ENCODE results near the gene NRG3. TPM values are rescaled to one million over a fixed set of nuclear protein-coding genes. Genes with fewer than 3 reads are reported as not detected.

Gene NRG3
- total RNA-seq, 1 experiment from 2014 or later, result 0.66 TPM

- CTCF ChIA-PET, result interaction anchor here (0.6 kb wide), 1 partner anchor 58 kb away, joined by 4 read pairs; no protein-coding TSS in a partner anchor
- no peaks in the 10 kb centered on the region for H3K27me3 Mint-ChIP-seq (ENCODE audit: insufficient read depth, unreplicated experiment)
- no peaks in the 10 kb centered on the region for H3K4me1 ChIP-seq
- POLR2A ChIA-PET, result no interaction called here
- DNase-seq, result no peak
- BruUV-seq (replicated peaks), result no TSS peak
- H3K27me3 ChIP-seq (replicated peaks; ENCODE audit: control insufficient read depth, insufficient read depth, low read length), result no peaks in the 10 kb centered on the region
- TF ChIP-seq CTCF (IDR thresholded peaks at IDR 0.05; ENCODE audit: insufficient read depth in 1 of 2, low read depth in 1 of 2, low read length in 1 of 2, severe bottlenecking in 1 of 2, unreplicated experiment in 1 of 2), result no peak
- H3K9me3 Mint-ChIP-seq (ENCODE audit: unreplicated experiment), result peaks cover 12% of the 10 kb centered on the region
- intact Hi-C loops (cut with micrococcal nuclease; ENCODE audit: unreplicated experiment), result no loop called here
- no peaks in the 10 kb centered on the region for H3K36me3 ChIP-seq (ENCODE audit: control insufficient read depth, insufficient read depth, low read length)
- H3K27ac Mint-ChIP-seq (ENCODE audit: unreplicated experiment), result no peak overlapping the region
- H3K4me1 Mint-ChIP-seq (ENCODE audit: low read depth, unreplicated experiment), result no peaks in the 10 kb centered on the region
- H3K36me3 Mint-ChIP-seq (ENCODE audit: insufficient read depth, unreplicated experiment), result no peaks in the 10 kb centered on the region
- H3K9me3 ChIP-seq, result peaks cover 3% of the 10 kb centered on the region; the same call in 1 of the 2 replicates
- no peak overlapping the region for H3K4me3 ChIP-seq (ENCODE audit: low read depth, low read length)
- no peak overlapping the region for H3K4me3 Mint-ChIP-seq (ENCODE audit: unreplicated experiment)
Measured at GRCh38 chr10:82391971-82392370, 517.0 kb downstream of the NRG3 start.

- Mint-ChIP-seq H3K27me3 (ENCODE audit: insufficient read depth, unreplicated experiment) (no peaks in the 10 kb centered on the region), H3K36me3 (ENCODE audit: insufficient read depth, unreplicated experiment) (no peaks in the 10 kb centered on the region), H3K4me3 (ENCODE audit: unreplicated experiment) (no peak overlapping the region), H3K4me1 (ENCODE audit: low read depth, unreplicated experiment) (no peaks in the 10 kb centered on the region), H3K9me3 (ENCODE audit: unreplicated experiment) (peaks cover 12% of the 10 kb centered on the region), H3K27ac (ENCODE audit: unreplicated experiment) (no peak overlapping the region)
- CTCF ChIA-PET, result no interaction called here
- H3K4me1 ChIP-seq, result no peaks in the 10 kb centered on the region
- no peaks in the 10 kb centered on the region for H3K36me3 ChIP-seq (ENCODE audit: control insufficient read depth, insufficient read depth, low read length)
- no peak for TF ChIP-seq CTCF (IDR thresholded peaks at IDR 0.05; ENCODE audit: insufficient read depth in 1 of 2, low read depth in 1 of 2, low read length in 1 of 2, severe bottlenecking in 1 of 2, unreplicated experiment in 1 of 2)
- POLR2A ChIA-PET, result no interaction called here
- no peak overlapping the region for H3K4me3 ChIP-seq (ENCODE audit: low read depth, low read length)
- H3K27me3 ChIP-seq (replicated peaks; ENCODE audit: control insufficient read depth, insufficient read depth, low read length), result no peaks in the 10 kb centered on the region
- DNase-seq, result no peak
- H3K9me3 ChIP-seq, result peaks cover 3% of the 10 kb centered on the region; the same call in 1 of the 2 replicates
- no TSS peak for BruUV-seq (replicated peaks)
- intact Hi-C loops (cut with micrococcal nuclease; ENCODE audit: unreplicated experiment), result no loop called here
Measured at GRCh38 chr10:82392533-82392932, 517.5 kb downstream of the NRG3 start.

GRCh38 chr10:82394122-82394521 is 519.1 kb downstream of the NRG3 start:
- Mint-ChIP-seq H3K36me3 (ENCODE audit: insufficient read depth, unreplicated experiment) (no peaks in the 10 kb centered on the region), H3K4me3 (ENCODE audit: unreplicated experiment) (no peak overlapping the region), H3K4me1 (ENCODE audit: low read depth, unreplicated experiment) (peaks cover 8% of the 10 kb centered on the region), H3K9me3 (ENCODE audit: unreplicated experiment) (peaks cover 12% of the 10 kb centered on the region), H3K27me3 (ENCODE audit: insufficient read depth, unreplicated experiment) (no peaks in the 10 kb centered on the region), H3K27ac (ENCODE audit: unreplicated experiment) (no peak overlapping the region)
- no peaks in the 10 kb centered on the region for H3K36me3 ChIP-seq (ENCODE audit: control insufficient read depth, insufficient read depth, low read length)
- H3K4me1 ChIP-seq, result no peaks in the 10 kb centered on the region; the same call in 1 of the 2 replicates
- H3K9me3 ChIP-seq, result peaks cover 3% of the 10 kb centered on the region; the same call in 1 of the 2 replicates
- BruUV-seq (replicated peaks), result no TSS peak
- TF ChIP-seq CTCF (IDR thresholded peaks at IDR 0.05; ENCODE audit: insufficient read depth in 1 of 2, low read depth in 1 of 2, low read length in 1 of 2, severe bottlenecking in 1 of 2, unreplicated experiment in 1 of 2), result no peak
- DNase-seq, result no peak
- ChIA-PET POLR2A (no interaction called here), CTCF (no interaction called here)
- H3K27me3 ChIP-seq (replicated peaks; ENCODE audit: control insufficient read depth, insufficient read depth, low read length), result no peaks in the 10 kb centered on the region
- no peak overlapping the region for H3K4me3 ChIP-seq (ENCODE audit: low read depth, low read length)
- intact Hi-C loops (cut with micrococcal nuclease; ENCODE audit: unreplicated experiment), result no loop called here

Measured in Caco-2 (cell line).